ENCODE measurements around the gene EIF5AL1. TPM values are rescaled to one million over a fixed set of nuclear protein-coding genes. Genes with fewer than 3 reads are reported as not detected.

EIF5AL1 gene
- total RNA-seq, 2 experiments from 2014 or later = 0.53 to 0.83 TPM

DNA sequence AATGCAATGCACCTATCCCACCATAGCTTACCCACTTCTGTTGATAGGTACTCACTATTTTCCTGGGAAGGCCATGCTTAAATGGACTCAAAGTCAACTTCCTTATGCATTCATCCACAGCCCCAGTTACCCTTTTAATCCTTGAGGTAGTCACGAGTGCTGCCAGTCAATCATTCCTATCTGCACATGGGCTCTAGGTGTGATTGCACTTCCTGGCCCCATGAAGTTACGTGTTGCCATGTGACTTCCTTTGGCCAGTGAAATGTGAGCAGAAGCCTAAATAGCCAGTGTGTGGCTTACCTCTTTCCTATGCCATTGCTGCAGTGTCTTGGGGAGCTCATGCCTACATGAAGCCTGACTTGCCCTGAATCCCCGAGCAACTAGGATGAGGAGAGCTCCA is 23.5 kb upstream of the EIF5AL1 start:
- no peaks in the 10 kb centered on the region for H3K36me3 Mint-ChIP-seq (ENCODE audit: low read depth)
- H3K27me3 Mint-ChIP-seq (ENCODE audit: low read depth) = peaks cover 7% of the 10 kb centered on the region
- H3K27ac Mint-ChIP-seq = no peak overlapping the region
- ChIA-PET POLR2A (no interaction called here), CTCF (interaction anchor here (1.2 to 7.2 kb wide), 3 partner anchors 89 to 115 kb away, joined by 3 to 61 read pairs (median 8); no protein-coding TSS in a partner anchor)
- H3K4me3 Mint-ChIP-seq = no peak overlapping the region
- no peak for DNase-seq
- no peaks in the 10 kb centered on the region for H3K9me3 Mint-ChIP-seq (ENCODE audit: insufficient read depth)
- no peak for ATAC-seq
- peaks cover 7% of the 10 kb centered on the region for H3K4me1 Mint-ChIP-seq (ENCODE audit: low read depth)

DNA sequence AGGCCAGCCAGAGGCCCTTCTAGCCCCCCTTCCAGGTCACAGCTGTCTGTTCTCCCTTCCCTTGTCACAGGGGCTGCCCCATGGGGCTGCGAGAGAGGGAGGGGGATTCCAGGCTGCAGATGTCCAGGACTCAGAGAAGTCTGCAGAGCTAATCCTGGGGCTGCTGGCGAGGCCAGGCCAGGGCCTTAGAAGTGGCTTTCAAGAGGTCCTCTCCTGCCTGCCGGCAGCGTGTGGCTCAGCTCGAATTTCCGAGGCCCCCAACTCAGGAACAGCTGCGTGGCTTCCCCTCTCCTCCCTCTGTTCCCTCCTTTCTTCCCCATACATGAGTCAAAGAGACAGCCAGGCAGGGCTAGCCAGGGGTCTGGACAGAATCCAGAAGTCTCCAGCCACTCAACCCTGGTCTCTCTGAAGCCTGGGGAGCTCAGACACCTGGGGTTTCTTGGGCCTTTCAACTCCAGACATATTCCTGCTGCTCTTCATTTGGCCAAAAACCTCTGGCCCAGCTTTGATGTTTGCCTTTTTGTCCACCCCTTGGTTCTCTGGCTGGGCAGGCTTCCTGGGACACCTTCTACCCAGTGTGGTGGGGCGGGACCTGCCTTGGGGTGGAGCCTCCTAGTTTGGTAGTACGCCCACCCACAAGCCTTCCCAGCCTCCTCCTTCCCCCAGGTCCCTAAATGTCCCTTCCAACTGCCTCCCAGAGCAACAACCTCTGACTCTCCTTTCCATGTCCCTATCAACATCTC is 21.8 kb upstream of the EIF5AL1 start:
- no peaks in the 10 kb centered on the region for H3K36me3 Mint-ChIP-seq (ENCODE audit: low read depth)
- DNase-seq (no peak), ATAC-seq (no peak)
- no peak overlapping the region for H3K4me3 Mint-ChIP-seq
- no peak overlapping the region for H3K27ac Mint-ChIP-seq
- H3K4me1 Mint-ChIP-seq (ENCODE audit: low read depth) = peaks cover 7% of the 10 kb centered on the region
- POLR2A ChIA-PET = no interaction called here
- no peaks in the 10 kb centered on the region for H3K9me3 Mint-ChIP-seq (ENCODE audit: insufficient read depth)
- CTCF ChIA-PET = interaction anchor here (1.4 to 7.2 kb wide), 2 partner anchors 23 to 117 kb away, joined by 3 to 61 read pairs; no protein-coding TSS in a partner anchor
- peaks cover 18% of the 10 kb centered on the region for H3K27me3 Mint-ChIP-seq (ENCODE audit: low read depth)

DNA sequence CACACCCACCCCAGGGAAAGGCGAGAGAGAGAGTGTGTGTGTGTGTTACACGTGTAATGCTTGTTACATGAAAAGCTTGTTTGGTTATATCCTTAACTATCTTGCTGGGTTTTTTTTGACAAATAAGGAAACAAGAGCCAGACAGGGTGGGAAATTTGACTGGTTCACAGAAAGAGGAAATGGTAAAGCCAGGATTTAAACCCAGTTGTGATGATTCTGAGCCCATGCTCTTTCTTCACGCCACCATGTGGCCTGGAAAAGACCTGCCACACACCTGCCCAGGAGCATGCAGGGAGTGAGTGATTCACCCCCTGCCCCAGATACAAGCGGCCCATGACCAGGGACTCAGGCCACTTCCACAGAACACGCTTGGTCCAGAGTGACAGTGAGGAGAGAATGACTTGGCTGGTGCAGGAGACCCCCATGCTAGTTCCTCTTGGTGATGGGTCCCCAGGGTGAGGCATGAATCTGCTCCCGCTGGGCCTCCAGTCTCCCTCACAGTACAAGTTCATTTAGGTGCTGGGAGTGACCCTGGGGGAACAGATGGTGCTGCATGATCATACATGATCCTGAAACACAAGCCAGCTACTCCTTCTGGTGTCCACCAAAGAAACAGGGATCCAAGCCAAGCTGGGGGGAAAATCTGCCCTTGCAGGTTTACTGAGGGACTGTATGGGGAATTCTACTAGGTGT is 21.0 kb upstream of the EIF5AL1 start:
- Mint-ChIP-seq H3K4me3 (no peak overlapping the region), H3K27ac (no peak overlapping the region)
- POLR2A ChIA-PET = no interaction called here

DNA sequence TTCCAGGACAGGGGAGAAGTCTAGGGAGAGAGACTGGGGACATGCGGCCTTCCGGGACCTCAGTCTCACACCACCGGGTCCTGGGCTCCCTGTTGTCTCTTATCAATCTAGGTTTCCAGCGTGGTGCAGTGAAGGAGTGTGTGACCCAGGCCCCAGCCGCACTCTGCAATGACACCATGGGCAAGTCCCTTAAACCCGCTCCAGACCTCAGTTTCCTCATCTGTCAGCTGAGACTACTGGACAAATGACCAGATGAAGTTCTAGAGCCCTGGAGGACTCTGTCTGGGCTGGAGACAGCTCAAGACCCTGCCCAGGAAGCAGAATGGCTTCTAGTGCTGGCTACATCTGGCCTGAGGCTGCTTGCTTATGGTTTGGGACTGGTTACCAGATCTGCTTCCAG is 20.1 kb upstream of the EIF5AL1 start:
- CTCF ChIA-PET = interaction anchor here (1.0 to 1.4 kb wide), 2 partner anchors 10 to 118 kb away, joined by 3 read pairs; no protein-coding TSS in a partner anchor
- ATAC-seq = no peak
- H3K4me1 Mint-ChIP-seq (ENCODE audit: low read depth) = peaks cover 7% of the 10 kb centered on the region
- H3K27me3 Mint-ChIP-seq (ENCODE audit: low read depth) = peaks cover 18% of the 10 kb centered on the region
- no peak overlapping the region for H3K27ac Mint-ChIP-seq
- H3K36me3 Mint-ChIP-seq (ENCODE audit: low read depth) = no peaks in the 10 kb centered on the region
- DNase-seq = no peak
- H3K4me3 Mint-ChIP-seq = no peak overlapping the region
- H3K9me3 Mint-ChIP-seq (ENCODE audit: insufficient read depth) = no peaks in the 10 kb centered on the region
- POLR2A ChIA-PET = no interaction called here

More for the DNA sequence above, 21.0 kb upstream of the EIF5AL1 start:
- DNase-seq (no peak), ATAC-seq (no peak)
- H3K27me3 Mint-ChIP-seq (ENCODE audit: low read depth) = peaks cover 20% of the 10 kb centered on the region
- peaks cover 7% of the 10 kb centered on the region for H3K4me1 Mint-ChIP-seq (ENCODE audit: low read depth)
- no peaks in the 10 kb centered on the region for H3K9me3 Mint-ChIP-seq (ENCODE audit: insufficient read depth)
- no peaks in the 10 kb centered on the region for H3K36me3 Mint-ChIP-seq (ENCODE audit: low read depth)
- CTCF ChIA-PET = interaction anchor here (1.0 to 7.2 kb wide), 4 partner anchors 9 to 118 kb away, joined by 3 to 61 read pairs (median 3); no protein-coding TSS in a partner anchor

DNA sequence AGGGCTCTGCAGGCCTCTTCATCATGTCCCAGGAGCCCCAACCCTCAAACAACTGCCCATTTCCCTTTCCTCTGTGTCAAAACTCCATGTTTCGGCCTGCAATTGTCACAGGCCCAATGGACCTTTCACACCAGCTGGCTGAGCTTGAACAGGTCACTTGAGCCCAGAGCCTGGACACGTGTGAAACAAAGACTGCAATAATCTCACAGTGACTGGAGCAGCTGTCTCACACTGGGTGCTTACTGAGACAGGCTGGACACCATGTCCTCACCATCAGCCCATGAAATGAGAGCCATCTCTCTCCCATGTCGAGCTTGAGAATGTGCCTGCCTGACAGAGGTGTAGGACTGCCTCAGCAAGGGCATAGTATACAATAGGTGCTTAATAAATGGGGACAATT is 19.5 kb upstream of the EIF5AL1 start:
- no peak for DNase-seq
- POLR2A ChIA-PET = no interaction called here
- Mint-ChIP-seq H3K4me3 (no peak overlapping the region), H3K4me1 (ENCODE audit: low read depth) (peaks cover 7% of the 10 kb centered on the region), H3K27ac (no peak overlapping the region), H3K9me3 (ENCODE audit: insufficient read depth) (no peaks in the 10 kb centered on the region), H3K27me3 (ENCODE audit: low read depth) (peaks cover 20% of the 10 kb centered on the region), H3K36me3 (ENCODE audit: low read depth) (no peaks in the 10 kb centered on the region)
- CTCF ChIA-PET = no interaction called here
- no peak for ATAC-seq

DNA sequence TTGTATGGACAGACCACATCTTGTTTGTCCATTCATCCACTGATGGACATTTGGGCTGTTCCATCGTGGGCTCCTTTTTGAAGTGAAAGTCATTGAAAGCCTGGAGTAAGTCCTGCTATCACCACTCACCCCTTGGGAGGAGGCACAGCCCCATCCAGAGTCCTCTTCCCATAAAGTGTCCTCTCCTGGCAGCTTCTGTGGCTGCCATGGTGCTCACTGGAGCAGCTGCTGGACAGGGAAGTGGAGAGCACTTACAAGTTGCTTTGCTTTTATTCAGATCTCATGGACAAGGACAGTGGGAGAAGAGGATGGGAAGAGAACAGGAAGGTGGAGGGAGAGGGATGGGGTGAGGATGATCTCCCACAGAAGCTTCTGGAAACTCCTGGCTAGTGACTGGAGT is 18.5 kb upstream of the EIF5AL1 start:
- Mint-ChIP-seq H3K4me3 (no peak overlapping the region), H3K36me3 (ENCODE audit: low read depth) (no peaks in the 10 kb centered on the region), H3K27me3 (ENCODE audit: low read depth) (peaks cover 24% of the 10 kb centered on the region), H3K9me3 (ENCODE audit: insufficient read depth) (no peaks in the 10 kb centered on the region), H3K27ac (no peak overlapping the region), H3K4me1 (ENCODE audit: low read depth) (peaks cover 5% of the 10 kb centered on the region)
- ChIA-PET CTCF (no interaction called here), POLR2A (no interaction called here)
- ATAC-seq (no peak), DNase-seq (no peak)

DNA sequence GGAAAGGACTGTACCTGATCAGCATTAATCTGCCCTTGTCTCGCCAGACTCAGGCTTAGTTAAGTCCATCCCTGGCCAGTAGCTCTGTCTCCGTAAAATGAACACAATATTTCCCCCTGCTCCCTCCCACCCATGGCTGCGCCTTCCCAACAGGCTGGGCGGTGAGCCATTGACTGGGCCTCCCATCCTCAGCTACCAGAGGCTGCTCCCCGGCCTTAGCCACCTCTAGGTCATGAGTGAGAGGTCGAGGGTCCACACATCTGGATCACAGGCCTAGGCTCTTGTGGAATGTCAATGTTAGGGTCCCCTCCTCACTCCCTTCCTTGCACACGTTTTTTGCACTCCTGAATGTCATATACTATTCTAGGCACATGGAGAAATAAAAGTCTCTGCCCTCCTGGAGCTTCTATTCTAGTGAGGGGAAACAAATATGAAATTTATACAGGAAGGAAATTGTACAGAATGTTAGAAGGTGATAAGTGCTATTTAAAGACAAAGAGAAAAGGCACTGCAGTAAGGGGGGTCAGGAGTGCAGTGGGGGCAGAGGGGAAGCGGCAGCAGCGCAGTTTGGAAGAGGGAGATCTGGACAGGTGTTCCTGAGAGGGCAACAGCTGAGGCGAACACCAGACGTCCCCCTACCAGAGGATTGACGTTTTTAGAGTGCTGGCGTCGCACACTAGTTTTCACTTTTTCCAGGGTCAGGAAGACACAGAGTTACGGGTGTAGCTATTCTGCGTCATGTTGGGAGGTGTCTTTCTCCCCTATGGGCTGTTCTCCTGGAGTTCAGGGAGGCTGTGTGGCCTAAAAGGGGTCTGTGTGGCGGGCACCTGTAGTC is 17.2 kb upstream of the EIF5AL1 start:
- DNase-seq = no peak
- Mint-ChIP-seq H3K4me1 (ENCODE audit: low read depth) (no peaks in the 10 kb centered on the region), H3K9me3 (ENCODE audit: insufficient read depth) (no peaks in the 10 kb centered on the region), H3K27ac (no peak overlapping the region), H3K36me3 (ENCODE audit: low read depth) (no peaks in the 10 kb centered on the region), H3K4me3 (no peak overlapping the region), H3K27me3 (ENCODE audit: low read depth) (peaks cover 24% of the 10 kb centered on the region)
- no peak for ATAC-seq
- ChIA-PET CTCF (interaction anchor here (2.8 kb wide), 1 partner anchor 120 kb away, joined by 8 read pairs; no protein-coding TSS in a partner anchor), POLR2A (no interaction called here)

DNA sequence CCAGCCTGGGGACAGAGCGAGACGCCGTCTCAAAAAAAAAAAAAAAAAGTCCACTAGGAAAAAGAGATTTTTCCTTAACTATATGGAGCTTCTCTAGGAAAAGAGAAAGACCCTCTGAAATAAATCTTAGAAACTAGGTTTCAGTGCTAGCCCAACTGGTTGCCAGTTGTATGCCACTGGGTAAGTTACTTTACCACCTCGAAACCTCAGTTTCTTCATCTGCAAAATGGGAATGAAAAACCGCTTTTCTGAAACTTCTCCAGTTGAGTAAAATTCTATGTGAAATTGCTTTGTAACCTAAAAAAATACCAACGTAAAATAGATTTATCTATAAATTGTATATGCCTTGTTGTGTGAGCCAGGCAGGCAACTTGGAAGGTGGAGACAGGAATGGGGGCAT is 16.5 kb upstream of the EIF5AL1 start:
- POLR2A ChIA-PET = no interaction called here
- Mint-ChIP-seq H3K4me1 (ENCODE audit: low read depth) (no peaks in the 10 kb centered on the region), H3K4me3 (no peak overlapping the region), H3K36me3 (ENCODE audit: low read depth) (no peaks in the 10 kb centered on the region), H3K27me3 (ENCODE audit: low read depth) (peaks cover 24% of the 10 kb centered on the region), H3K27ac (no peak overlapping the region), H3K9me3 (ENCODE audit: insufficient read depth) (no peaks in the 10 kb centered on the region)
- CTCF ChIA-PET = interaction anchor here (2.8 kb wide), 1 partner anchor 121 kb away, joined by 8 read pairs; no protein-coding TSS in a partner anchor
- no peak for DNase-seq
- no peak for ATAC-seq

DNA sequence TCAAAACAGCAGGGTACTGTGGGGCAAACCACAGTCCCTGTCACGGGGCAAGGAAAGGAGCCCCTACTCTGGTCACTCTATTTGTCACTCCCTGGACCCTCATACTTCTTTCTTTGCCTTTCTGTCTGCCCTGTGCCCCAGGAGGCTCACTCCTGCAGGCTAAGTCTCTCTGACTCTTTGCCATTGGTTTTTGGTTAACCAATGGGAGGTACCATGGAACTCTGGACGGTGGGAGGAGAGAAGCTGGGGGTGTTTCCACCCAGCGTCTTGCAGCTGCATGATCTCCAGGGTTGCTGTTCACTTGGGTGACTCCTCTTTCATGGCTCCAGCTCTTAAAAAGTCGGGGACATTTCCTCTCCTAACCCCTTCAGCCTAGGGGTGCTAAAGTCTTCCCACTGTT is 15.4 kb upstream of the EIF5AL1 start:
- CTCF ChIA-PET = interaction anchor here (1.4 to 2.8 kb wide), 2 partner anchors 9 to 122 kb away, joined by 4 to 8 read pairs; no protein-coding TSS in a partner anchor
- Mint-ChIP-seq H3K27ac (no peak overlapping the region), H3K27me3 (ENCODE audit: low read depth) (peaks cover 30% of the 10 kb centered on the region), H3K9me3 (ENCODE audit: insufficient read depth) (no peaks in the 10 kb centered on the region), H3K4me1 (ENCODE audit: low read depth) (no peaks in the 10 kb centered on the region), H3K36me3 (ENCODE audit: low read depth) (no peaks in the 10 kb centered on the region), H3K4me3 (no peak overlapping the region)
- ATAC-seq (no peak), DNase-seq (no peak)
- POLR2A ChIA-PET = no interaction called here

DNA sequence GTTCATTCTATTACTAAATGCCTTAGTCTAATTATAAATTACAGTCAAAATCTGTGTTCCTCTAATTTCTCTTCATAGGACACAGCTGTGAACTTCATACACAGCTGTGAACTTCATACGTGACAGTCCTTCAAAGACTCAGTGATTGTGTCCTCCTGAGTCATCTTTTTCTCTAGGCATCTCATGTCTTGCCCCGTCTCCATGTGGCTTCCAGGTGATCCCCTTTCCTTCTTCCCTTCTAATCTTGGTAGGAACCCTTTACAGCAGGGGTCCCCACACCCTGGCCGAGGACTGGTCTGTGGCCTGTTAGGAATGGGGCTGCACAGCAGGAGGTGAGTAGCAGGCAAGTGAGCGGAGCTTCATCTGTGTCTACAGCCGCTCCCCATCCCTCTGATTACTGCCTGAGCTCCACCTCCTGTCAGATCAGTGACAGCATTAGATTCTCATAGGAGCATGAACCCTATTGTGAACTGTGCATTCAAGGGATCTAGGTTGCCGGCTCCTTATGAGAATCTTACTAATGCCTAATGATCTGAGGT is 14.0 kb upstream of the EIF5AL1 start:
- H3K4me1 Mint-ChIP-seq (ENCODE audit: low read depth) = no peaks in the 10 kb centered on the region
- no peak overlapping the region for H3K4me3 Mint-ChIP-seq
- no peak for ATAC-seq
- no peaks in the 10 kb centered on the region for H3K9me3 Mint-ChIP-seq (ENCODE audit: insufficient read depth)
- POLR2A ChIA-PET = interaction anchor here (0.6 kb wide), 1 partner anchor 132 kb away, joined by 8 read pairs; no protein-coding TSS in a partner anchor
- H3K27ac Mint-ChIP-seq = no peak overlapping the region
- H3K36me3 Mint-ChIP-seq (ENCODE audit: low read depth) = no peaks in the 10 kb centered on the region
- DNase-seq = no peak
- peaks cover 37% of the 10 kb centered on the region for H3K27me3 Mint-ChIP-seq (ENCODE audit: low read depth)
- CTCF ChIA-PET = interaction anchor here (0.8 to 1.0 kb wide), 2 partner anchors 9 to 124 kb away, joined by 3 read pairs; no protein-coding TSS in a partner anchor

DNA sequence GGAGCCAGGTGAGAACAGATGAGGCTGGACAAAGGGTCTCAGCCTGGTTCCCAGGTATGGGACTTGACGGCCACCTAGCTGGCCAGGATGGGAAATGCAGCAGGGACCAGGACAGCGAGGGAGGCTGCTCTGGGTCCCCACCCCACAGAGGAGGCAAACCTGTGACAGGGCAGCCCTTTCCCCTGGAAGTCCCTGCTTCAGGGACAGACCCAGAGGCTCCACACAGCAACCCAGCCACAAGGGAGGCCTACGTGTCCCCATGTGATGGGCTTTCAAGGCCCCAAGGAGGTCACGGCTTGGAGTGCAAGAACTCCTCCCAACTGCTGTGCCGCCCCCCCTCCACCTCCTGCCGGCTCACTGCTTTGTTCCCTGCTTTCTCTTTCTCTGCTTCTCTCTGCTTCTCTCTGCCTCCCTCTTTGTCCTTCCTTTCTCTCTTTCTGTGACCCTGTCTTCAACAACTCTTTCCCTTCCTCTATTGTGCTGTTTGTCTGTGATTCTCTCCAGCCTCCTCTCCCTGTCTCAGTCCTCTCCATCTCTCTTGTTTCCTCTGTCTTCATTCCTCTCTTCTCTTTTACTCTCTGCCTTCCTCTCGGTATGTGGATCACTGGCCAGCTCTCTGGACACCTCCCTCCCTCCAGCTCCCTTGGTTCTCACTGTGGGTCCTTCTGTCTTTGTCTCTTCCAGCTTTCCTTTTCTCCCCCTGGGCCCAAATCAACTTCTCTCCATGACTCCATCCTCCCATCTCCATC is 9.6 kb upstream of the EIF5AL1 start:
- no peaks in the 10 kb centered on the region for H3K9me3 Mint-ChIP-seq (ENCODE audit: insufficient read depth)
- peak; percentile 31 for ATAC-seq
- CTCF ChIA-PET = no interaction called here

More for the DNA sequence above, 9.6 kb upstream of the EIF5AL1 start:
- Mint-ChIP-seq H3K36me3 (ENCODE audit: low read depth) (no peaks in the 10 kb centered on the region), H3K4me3 (no peak overlapping the region), H3K27me3 (ENCODE audit: low read depth) (peaks cover 31% of the 10 kb centered on the region), H3K4me1 (ENCODE audit: low read depth) (peaks cover 14% of the 10 kb centered on the region), H3K27ac (no peak overlapping the region)
- DNase-seq = no peak
- POLR2A ChIA-PET = interaction anchor here (0.6 kb wide), 1 partner anchor 97 kb away, joined by 4 read pairs; no protein-coding TSS in a partner anchor
